ENCODE results near the gene NAA60. TPM values are rescaled to one million over a fixed set of nuclear protein-coding genes. Genes with fewer than 3 reads are reported as not detected.

Gene NAA60
- total RNA-seq, 2 experiments from 2014 or later: 54.0 to 54.6 TPM

DNA sequence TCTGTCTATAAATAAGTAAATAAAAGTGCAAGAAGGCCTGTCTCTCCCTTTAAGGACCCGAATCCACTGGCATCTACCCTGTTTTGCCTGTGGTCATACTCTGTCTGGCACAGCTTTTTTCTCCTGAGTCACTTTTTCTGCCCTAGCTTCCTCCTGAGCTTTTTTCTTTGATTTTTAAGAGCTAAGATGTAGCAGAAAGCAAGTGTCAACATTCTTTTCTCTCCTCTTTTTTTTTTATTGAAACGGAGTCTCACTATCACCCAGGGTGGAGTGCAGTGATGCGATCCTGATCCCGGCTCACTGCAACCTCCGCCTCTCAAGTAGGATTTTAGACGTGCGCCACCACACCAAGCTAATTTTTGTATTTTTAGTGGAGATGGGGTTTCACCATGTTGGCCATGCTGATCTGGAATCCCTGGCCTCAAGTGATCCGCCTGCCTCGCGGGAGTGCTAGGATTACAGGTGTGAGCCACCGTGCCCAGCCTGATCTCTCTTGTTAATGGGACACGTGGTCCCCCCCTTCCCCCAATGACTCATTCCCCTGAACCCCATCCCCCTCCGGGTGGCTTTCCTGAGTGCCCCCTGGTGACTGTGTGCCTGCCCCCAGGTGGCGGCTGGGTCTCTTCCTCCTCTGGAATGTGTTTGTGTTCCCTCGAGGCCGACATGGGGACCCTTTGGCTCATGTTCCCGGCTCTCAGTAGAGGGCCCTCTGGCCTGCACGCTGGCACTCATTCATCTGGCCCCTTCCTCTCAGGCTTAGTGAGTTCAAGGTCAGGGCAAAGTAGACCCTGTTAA is 37.6 kb downstream of the NAA60 start:
- Mint-ChIP-seq H3K27me3 (no peaks in the 10 kb centered on the region), H3K9me3 (no peaks in the 10 kb centered on the region), H3K27ac (no peak overlapping the region), H3K4me3 (no peak overlapping the region), H3K4me1 (no peaks in the 10 kb centered on the region), H3K36me3 (peaks cover 9% of the 10 kb centered on the region)
- ATAC-seq (ENCODE audit: low read depth) (no peak), DNase-seq (no peak)
- POLR2A ChIA-PET: no interaction called here

DNA sequence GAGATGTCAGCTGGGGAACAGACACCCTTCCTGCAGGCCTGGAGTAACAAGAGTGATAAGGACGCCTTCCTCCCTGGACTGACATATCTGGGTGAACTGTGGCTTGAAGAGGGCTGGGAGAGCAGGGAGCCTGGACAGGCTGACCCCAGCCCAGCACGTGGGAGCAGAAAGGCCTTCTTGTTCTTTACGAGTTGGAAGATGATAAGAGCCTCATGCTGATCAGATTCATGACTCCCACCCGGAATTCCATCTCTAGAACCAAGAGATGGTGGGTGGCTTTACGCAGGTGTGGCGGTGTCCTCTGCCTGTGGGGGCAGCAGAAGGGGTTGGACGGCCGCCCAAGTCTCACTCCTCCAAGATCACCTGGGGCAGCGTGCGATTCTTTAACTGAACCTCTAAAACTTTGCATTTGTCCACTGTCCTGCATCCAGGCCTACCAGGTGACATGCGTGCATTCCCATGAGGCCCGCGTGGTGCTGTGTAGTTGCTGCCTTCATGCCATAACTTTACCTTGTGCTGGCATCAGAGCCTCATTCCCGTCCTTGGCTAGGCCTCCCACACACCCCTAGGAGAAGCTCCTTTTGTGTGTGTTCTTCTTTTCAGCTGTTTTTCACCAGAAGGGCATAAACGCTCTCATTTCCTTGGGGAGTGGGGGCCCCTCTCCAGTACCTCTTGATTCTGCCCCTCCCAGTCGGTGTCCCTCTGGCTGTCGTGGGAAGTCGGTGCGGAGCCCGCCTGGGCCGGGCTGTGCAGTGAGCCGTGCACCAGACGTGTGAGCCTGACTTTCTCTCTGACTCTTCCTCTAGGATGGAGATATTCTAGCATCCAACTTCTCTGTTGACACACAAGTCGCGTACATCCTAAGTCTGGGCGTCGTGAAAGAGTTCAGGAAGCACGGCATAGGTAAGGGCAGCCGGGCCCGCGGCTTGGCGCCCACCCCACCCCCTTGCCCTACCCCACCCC is 38.5 kb downstream of the NAA60 start:
- peaks cover 9% of the 10 kb centered on the region for H3K36me3 Mint-ChIP-seq

DNA sequence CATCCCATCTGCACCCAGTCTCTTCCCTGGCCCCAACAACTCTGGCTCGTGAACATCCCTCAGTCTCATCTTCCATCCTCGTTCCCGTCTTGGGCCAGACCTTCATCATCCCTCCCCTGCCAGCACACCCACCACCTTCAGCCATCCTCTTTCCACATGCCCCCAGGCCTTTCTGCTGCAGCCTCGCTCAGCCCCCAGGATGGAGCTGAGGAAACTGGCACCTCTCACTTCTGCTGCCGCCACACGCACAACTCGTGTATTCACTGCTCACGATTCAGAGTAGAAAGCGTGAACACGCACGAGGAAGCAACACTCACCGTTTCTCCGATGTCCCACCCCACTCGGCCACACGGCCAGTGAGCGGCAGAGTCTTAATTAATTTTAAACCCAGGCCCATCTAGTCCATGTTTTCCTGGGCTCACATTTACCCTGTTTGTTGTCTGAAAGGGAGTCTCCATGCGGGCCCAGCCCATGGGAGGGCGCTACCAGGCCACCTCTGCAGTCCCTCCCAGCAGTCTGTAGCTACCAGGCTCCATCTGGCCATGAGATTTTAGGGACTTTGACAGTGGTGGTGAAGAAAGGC is 39.3 kb downstream of the NAA60 start:
- H3K9me3 Mint-ChIP-seq: no peaks in the 10 kb centered on the region
- H3K36me3 Mint-ChIP-seq: peaks cover 9% of the 10 kb centered on the region
- no peak overlapping the region for H3K4me3 Mint-ChIP-seq
- POLR2A ChIA-PET: no interaction called here
- H3K27me3 Mint-ChIP-seq: no peaks in the 10 kb centered on the region
- H3K4me1 Mint-ChIP-seq: no peaks in the 10 kb centered on the region
- DNase-seq: no peak
- no peak for ATAC-seq (ENCODE audit: low read depth)
- no peak overlapping the region for H3K27ac Mint-ChIP-seq

More for the DNA sequence above, 38.5 kb downstream of the NAA60 start:
- H3K4me3 Mint-ChIP-seq: no peak overlapping the region
- ATAC-seq (ENCODE audit: low read depth): no peak
- peak overlapping the region; percentile 16 for H3K27ac Mint-ChIP-seq
- no peak for DNase-seq
- H3K4me1 Mint-ChIP-seq: no peaks in the 10 kb centered on the region
- H3K27me3 Mint-ChIP-seq: no peaks in the 10 kb centered on the region
- POLR2A ChIA-PET: no interaction called here
- H3K9me3 Mint-ChIP-seq: no peaks in the 10 kb centered on the region

DNA sequence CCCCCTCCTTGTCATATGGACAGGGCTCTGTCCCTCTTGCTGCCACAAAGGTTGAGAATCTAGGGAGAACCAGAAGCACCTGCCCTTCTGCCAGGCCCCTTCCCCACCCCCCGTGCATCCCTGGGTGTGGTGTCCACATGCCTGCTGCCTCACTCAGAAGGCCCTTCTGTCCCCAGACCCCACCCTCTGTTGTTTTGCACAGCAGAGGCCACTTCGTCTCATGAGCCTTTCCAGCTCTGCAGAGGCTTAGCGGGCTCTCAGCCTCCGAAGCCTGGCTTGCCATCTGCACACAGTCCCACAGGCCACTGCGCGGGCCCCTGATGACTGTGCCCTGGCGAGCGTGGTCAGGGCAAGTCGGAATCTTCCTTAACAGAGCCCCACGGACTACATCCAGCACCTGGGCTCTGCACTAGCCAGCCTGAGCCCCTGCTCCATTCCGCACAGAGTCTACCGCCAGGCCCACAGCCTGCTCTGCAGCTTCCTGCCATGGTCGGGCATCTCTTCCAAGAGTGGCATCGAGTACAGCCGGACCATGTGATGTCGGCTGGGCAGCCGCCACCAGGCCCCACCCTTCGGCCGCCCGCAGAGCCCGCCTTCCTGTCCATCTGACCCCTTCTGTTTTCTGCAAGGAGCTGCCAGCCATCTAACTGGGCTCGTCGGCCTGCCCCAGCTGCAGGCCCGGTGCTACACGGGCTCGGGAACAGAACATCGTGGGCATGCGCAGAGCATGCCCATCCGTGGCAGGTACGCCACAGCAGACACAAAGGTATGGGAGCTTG is 41.0 kb downstream of the NAA60 start:
- Mint-ChIP-seq H3K4me1 (no peaks in the 10 kb centered on the region), H3K4me3 (no peak overlapping the region), H3K27ac (no peak overlapping the region), H3K9me3 (no peaks in the 10 kb centered on the region), H3K36me3 (peaks cover 4% of the 10 kb centered on the region), H3K27me3 (no peaks in the 10 kb centered on the region)
- POLR2A ChIA-PET: interaction anchor here (0.7 kb wide), 1 partner anchor 20 kb away, joined by 5 read pairs; no protein-coding TSS in a partner anchor
- ATAC-seq (ENCODE audit: low read depth) (no peak), DNase-seq (no peak)

DNA sequence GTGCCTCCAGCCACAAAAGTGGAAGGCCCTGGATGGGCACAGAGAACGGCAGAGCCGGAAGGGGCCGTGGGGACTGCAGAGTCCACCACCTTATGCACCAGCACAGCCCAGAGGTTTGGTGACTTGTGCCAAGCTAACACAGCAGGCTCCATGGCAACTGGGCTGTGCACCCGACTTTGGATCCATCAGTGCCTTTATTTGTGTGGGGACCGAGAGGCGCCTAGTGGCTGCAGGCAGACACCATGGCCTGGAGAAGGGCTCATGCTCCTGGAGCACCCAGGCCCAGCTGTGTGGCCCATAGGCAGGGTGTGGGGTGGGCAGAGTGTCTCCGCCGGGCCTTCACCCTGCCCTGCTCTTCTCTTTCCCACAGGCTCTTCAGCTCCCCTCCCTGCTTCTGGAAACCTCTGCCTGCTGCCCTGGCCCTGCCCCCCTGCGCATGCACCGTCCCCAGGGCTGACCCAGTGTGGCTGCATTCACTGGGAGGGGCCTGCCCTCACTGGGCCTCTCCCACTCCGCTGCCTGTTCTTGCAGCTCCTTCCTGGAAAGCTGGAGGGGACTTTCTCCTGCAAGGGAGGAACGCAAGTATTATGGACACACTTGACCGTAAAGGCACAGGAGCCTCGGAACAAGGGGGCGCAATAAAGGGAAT is 41.7 kb downstream of the NAA60 start:
- no peaks in the 10 kb centered on the region for H3K9me3 Mint-ChIP-seq

DNA sequence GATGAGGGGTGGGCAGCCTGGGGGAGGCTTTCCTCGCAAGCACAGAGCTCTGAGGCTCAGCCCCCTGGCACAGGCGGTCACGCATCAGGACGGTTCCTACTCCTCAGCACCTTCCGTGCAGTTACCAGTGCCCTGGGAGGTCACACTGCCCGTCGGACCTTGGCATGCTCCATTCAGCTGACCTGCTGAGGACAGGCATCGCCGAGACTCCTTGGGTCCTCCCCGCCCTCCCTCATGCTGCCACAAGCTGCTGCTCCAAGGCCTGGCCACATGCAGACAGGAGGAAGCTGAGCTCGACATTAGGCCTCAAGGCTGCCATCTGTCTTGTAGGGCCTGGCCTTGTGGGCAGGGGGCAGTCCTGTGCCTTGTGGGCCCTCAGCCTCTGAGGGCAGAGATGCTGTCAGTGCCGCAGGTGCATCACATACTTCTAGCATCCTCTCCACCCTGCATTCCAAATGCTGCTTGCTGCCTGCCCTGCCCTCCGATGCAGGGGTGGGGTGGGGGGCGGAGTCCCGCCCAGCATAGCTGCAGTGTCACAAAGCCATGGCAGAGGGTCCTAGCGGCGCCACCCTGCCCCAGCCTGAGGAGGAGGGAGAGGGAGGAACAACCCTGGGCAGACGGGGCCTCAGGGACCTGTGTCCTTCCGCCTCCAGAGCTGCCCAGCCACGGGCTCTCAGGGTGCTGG is 42.5 kb downstream of the NAA60 start:
- POLR2A ChIA-PET: no interaction called here
- no peaks in the 10 kb centered on the region for H3K4me1 Mint-ChIP-seq
- H3K27me3 Mint-ChIP-seq: no peaks in the 10 kb centered on the region
- DNase-seq (no peak), ATAC-seq (ENCODE audit: low read depth) (no peak)
- peaks cover 4% of the 10 kb centered on the region for H3K36me3 Mint-ChIP-seq
- no peaks in the 10 kb centered on the region for H3K9me3 Mint-ChIP-seq
- H3K27ac Mint-ChIP-seq: no peak overlapping the region
- H3K4me3 Mint-ChIP-seq: no peak overlapping the region

More for the DNA sequence above, 41.7 kb downstream of the NAA60 start:
- no peak for DNase-seq
- no peak overlapping the region for H3K27ac Mint-ChIP-seq
- H3K4me1 Mint-ChIP-seq: no peaks in the 10 kb centered on the region
- no peaks in the 10 kb centered on the region for H3K27me3 Mint-ChIP-seq
- ATAC-seq (ENCODE audit: low read depth): no peak
- H3K36me3 Mint-ChIP-seq: peaks cover 4% of the 10 kb centered on the region
- H3K4me3 Mint-ChIP-seq: no peak overlapping the region
- POLR2A ChIA-PET: interaction anchor here (0.7 kb wide), 1 partner anchor 20 kb away, joined by 5 read pairs; no protein-coding TSS in a partner anchor

DNA sequence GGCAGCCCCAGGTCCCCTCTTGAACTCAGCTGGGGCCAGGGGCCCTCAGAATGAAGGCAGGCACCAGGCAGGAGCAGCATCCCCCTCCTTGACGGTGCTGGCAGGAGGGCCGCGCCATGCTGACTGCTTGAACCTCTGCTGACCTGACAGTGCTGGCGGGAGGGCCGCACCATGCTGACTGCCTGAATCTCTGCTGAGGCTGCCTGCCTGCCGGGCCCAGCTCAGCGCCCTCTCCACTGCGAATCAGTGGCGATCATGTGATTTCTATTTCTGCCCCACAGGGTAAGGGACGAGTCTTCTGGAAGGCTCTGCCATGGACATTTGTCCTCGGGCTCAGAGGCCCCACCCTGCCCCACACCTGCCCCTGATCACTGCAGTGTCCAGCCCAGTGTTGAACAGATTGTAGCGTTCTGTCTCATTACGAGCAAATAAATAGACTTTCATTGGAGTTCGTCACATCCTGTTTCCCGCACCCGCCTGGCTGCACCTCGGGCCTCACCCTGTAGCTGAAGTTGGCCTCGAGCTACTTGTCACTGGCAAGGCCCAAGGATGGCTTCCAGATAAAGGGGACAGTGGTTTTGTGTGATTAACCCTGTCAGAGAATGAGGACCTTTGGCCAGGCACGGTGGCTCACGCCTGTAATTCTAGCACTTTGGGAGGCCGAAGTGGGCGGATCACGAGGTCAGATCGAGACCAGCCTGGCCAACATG is 43.2 kb downstream of the NAA60 start:
- Mint-ChIP-seq H3K4me1 (peaks cover 2% of the 10 kb centered on the region), H3K27ac (no peak overlapping the region), H3K27me3 (no peaks in the 10 kb centered on the region), H3K36me3 (peaks cover 4% of the 10 kb centered on the region), H3K9me3 (no peaks in the 10 kb centered on the region), H3K4me3 (no peak overlapping the region)
- POLR2A ChIA-PET: no interaction called here
- ATAC-seq (ENCODE audit: low read depth) (no peak), DNase-seq (no peak)

DNA sequence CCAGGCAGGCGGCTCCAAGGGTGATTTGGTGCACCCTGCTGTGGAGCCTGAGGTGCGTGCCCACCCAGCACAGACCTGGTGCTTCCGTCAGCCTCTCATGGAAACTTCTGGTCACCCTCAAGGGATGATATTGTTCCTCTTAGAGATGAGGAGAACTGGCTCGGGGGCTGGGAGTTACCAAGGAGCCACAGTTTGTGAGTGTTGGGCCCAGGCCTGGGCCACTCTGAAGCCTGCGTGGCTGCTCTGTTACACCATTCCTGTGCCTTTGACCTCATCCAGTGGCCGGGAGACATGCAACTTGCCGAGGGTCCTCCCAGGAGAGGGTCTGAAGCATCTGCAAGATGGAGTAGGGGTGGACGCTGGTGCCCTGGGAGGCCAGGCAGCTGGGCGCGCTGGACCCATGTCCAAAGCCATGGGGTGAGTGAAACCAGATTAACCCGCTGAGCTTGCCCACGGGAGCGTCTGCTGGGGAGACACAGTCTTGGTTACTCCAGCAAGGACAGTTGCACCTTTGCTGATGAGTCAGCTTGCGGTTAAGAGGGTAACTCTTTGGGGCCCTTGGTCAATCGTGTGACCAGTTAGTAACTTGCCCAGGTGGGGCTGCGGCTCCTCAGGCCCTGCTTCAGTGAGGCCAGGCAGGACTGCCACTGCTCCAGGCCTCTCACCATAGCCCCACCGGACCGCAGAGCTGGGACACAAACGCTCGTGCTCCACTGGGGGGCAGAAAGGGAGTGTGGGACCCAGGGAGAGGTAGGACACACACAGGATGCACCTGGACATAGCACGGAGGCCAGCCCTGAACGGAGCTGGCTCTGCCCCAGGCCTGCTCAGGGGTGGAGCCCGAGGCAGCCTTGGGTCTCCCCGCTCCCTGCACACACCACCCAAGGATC is 44.3 kb downstream of the NAA60 start:
- Mint-ChIP-seq H3K27me3 (no peaks in the 10 kb centered on the region), H3K4me1 (peaks cover 2% of the 10 kb centered on the region), H3K4me3 (no peak overlapping the region), H3K27ac (no peak overlapping the region), H3K36me3 (peaks cover 2% of the 10 kb centered on the region), H3K9me3 (no peaks in the 10 kb centered on the region)
- ATAC-seq (ENCODE audit: low read depth) (no peak), DNase-seq (no peak)
- POLR2A ChIA-PET: interaction anchor here (0.6 kb wide), 1 partner anchor 68 kb away, joined by 6 read pairs; no protein-coding TSS in a partner anchor

DNA sequence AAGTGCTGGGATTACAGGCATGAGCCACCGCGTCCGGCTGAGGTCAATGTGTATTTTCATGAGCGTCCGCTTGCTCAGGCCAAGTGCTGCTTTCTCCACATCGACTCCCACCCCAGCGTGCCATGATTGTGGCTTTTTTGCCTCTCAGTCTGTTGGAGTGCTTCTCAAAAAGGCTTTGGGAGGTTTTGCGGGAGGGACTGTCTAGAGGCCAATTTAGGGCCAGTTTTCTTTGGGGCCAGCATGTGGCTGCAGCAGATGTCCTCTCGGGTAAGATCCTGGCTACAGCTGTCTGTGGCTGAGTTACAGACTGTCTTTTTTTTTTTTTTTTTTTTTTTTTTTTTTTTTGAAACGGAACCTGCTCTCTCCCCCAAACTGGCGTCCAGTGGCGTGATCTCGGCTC is 45.3 kb downstream of the NAA60 start:
- Mint-ChIP-seq H3K27me3 (no peaks in the 10 kb centered on the region), H3K27ac (no peak overlapping the region), H3K4me1 (peaks cover 2% of the 10 kb centered on the region), H3K9me3 (no peaks in the 10 kb centered on the region), H3K4me3 (no peak overlapping the region), H3K36me3 (no peaks in the 10 kb centered on the region)
- POLR2A ChIA-PET: no interaction called here
- DNase-seq (no peak), ATAC-seq (ENCODE audit: low read depth) (no peak)

DNA sequence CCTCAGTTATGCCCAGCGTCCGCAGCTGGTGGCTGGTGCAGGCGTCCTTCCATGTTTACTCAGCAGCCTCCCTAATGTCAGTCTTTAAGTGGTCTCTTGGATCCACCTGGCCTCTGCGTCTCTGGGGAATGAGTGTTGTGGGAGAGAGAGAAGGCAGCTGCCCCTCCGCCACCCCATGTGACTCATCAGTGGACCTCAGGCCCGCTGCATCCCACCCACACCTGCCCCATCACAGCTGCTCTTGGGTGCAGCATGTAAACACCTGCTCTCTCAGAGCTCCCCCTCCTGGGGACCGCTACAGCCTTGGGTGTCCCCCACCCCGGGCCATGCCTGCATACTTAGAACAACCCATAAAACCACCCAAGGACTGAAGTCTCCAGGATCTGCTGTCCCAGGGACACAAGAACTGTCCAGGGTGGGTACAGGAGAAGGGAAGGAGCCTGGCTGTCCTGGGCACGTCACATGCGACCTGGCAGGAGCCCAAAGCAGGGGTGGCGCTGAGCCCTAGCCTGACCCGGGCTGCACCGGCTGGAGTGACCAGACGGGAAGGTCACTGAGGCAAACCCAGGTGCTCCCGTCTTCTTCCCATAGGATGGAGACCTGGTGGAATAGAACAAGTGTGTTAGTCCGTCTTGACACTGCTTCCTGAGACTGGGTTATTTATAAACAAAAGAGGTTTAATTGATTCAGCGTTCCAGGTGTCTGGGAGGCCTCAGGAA is 47.6 kb downstream of the NAA60 start:
- ATAC-seq (ENCODE audit: low read depth) (no peak), DNase-seq (no peak)
- H3K27me3 Mint-ChIP-seq: no peaks in the 10 kb centered on the region
- H3K36me3 Mint-ChIP-seq: no peaks in the 10 kb centered on the region
- H3K4me1 Mint-ChIP-seq: peaks cover 2% of the 10 kb centered on the region
- H3K27ac Mint-ChIP-seq: peak overlapping the region; percentile 56
- POLR2A ChIA-PET: interaction anchor here (1.0 kb wide), 2 partner anchors 9 to 226 kb away, joined by 4 to 5 read pairs; partner anchors contain the start of gene CLUAP1
- no peak overlapping the region for H3K4me3 Mint-ChIP-seq
- no peaks in the 10 kb centered on the region for H3K9me3 Mint-ChIP-seq
